ENCODE measurements around the gene TMCC1.

Gene TMCC1

GRCh38 chr3:129746629-129747028 is 146.9 kb downstream of the TMCC1 start:
- no peaks in the 10 kb centered on the region for H3K27me3 ChIP-seq (ENCODE audit: insufficient read depth, low read length, poor library complexity, severe bottlenecking)
- peaks cover 19% of the 10 kb centered on the region for H3K4me1 ChIP-seq (ENCODE audit: insufficient read depth, low read length, poor library complexity, severe bottlenecking)
- H4K20me1 ChIP-seq (ENCODE audit: insufficient read depth, low read length, poor library complexity, severe bottlenecking), result no peaks in the 10 kb centered on the region
- H3K79me2 ChIP-seq (ENCODE audit: insufficient read depth, low read length), result peaks cover 3% of the 10 kb centered on the region; the same call in 1 of the 2 replicates
- TF ChIP-seq, protein P1, sequence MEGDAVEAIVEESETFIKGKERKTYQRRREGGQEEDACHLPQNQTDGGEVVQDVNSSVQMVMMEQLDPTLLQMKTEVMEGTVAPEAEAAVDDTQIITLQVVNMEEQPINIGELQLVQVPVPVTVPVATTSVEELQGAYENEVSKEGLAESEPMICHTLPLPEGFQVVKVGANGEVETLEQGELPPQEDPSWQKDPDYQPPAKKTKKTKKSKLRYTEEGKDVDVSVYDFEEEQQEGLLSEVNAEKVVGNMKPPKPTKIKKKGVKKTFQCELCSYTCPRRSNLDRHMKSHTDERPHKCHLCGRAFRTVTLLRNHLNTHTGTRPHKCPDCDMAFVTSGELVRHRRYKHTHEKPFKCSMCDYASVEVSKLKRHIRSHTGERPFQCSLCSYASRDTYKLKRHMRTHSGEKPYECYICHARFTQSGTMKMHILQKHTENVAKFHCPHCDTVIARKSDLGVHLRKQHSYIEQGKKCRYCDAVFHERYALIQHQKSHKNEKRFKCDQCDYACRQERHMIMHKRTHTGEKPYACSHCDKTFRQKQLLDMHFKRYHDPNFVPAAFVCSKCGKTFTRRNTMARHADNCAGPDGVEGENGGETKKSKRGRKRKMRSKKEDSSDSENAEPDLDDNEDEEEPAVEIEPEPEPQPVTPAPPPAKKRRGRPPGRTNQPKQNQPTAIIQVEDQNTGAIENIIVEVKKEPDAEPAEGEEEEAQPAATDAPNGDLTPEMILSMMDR (conservative IDR thresholded peaks at IDR 0.05; ENCODE audit: low read length), result no peak
- no peak for TF ChIP-seq EZH2phosphoT487 (IDR thresholded peaks at IDR 0.05; ENCODE audit: borderline replicate concordance)
- H3K9me3 ChIP-seq (ENCODE audit: insufficient read depth, low read depth, low read length), result no peaks in the 10 kb centered on the region
- no peak overlapping the region for H3K4me3 ChIP-seq (ENCODE audit: low read length, poor library complexity, severe bottlenecking)
- H3K9me2 ChIP-seq (replicated peaks; ENCODE audit: low read depth, low read length), result no peaks in the 10 kb centered on the region
- no peaks in the 10 kb centered on the region for H3F3A ChIP-seq (ENCODE audit: low read depth)
- H3K9ac ChIP-seq (ENCODE audit: low read depth, low read length, poor library complexity, severe bottlenecking), result no peak overlapping the region
- H3K36me3 ChIP-seq (ENCODE audit: insufficient read depth, low read length), result no peaks in the 10 kb centered on the region
- no peak overlapping the region for H3K4me2 ChIP-seq (ENCODE audit: low read depth, low read length, poor library complexity, severe bottlenecking)
- no peak overlapping the region for H2AFZ ChIP-seq (ENCODE audit: low read length)

GRCh38 chr3:129745253-129745652 is 148.3 kb downstream of the TMCC1 start:
- H3K9me3 ChIP-seq (ENCODE audit: insufficient read depth, low read depth, low read length), result no peaks in the 10 kb centered on the region
- no peaks in the 10 kb centered on the region for H3K27me3 ChIP-seq (ENCODE audit: insufficient read depth, low read length, poor library complexity, severe bottlenecking)
- H3K4me2 ChIP-seq (ENCODE audit: low read depth, low read length, poor library complexity, severe bottlenecking), result no peak overlapping the region
- peaks cover 8% of the 10 kb centered on the region; the same call in 1 of the 2 replicates for H3K79me2 ChIP-seq (ENCODE audit: insufficient read depth, low read length)
- no peaks in the 10 kb centered on the region for H3K36me3 ChIP-seq (ENCODE audit: insufficient read depth, low read length)
- 0 out of 2 replicates have a peak, but pooled peaks cover 1% of the 10 kb centered on the region for H3F3A ChIP-seq (ENCODE audit: low read depth)
- H2AFZ ChIP-seq (ENCODE audit: low read length), result no peak overlapping the region
- H3K4me1 ChIP-seq (ENCODE audit: insufficient read depth, low read length, poor library complexity, severe bottlenecking), result peaks cover 19% of the 10 kb centered on the region
- H3K9me2 ChIP-seq (replicated peaks; ENCODE audit: low read depth, low read length), result no peaks in the 10 kb centered on the region
- no peak overlapping the region for H3K4me3 ChIP-seq (ENCODE audit: low read length, poor library complexity, severe bottlenecking)
- TF ChIP-seq, protein P1 (conservative IDR thresholded peaks at IDR 0.05; ENCODE audit: low read length), result no peak
- TF ChIP-seq EZH2phosphoT487 (IDR thresholded peaks at IDR 0.05; ENCODE audit: borderline replicate concordance), result no peak
- H4K20me1 ChIP-seq (ENCODE audit: insufficient read depth, low read length, poor library complexity, severe bottlenecking), result no peaks in the 10 kb centered on the region
- H3K9ac ChIP-seq (ENCODE audit: low read depth, low read length, poor library complexity, severe bottlenecking), result no peak overlapping the region

DNA sequence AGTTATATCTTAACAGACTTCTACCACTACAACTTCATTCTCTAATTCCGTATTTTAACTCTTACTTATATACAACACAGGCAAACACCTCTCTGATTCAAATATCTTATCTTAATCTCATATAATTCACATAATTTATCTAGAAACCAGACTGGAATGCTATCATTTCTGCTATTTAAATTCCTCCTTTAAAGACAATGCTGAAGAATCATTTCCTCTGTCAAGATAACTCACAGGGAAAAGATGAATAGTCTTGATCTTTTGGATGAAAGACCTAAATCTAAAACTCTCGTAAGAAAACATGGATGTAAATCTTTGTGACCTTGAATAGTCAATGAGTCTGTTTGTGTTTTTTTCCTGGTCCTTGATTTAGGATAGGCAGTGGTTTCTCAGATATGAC is 151.7 kb downstream of the TMCC1 start:
- Histone ChIP-seq H4K20me1 (ENCODE audit: insufficient read depth, low read length, poor library complexity, severe bottlenecking) (no peaks in the 10 kb centered on the region), H3K79me2 (ENCODE audit: insufficient read depth, low read length) (peaks cover 5% of the 10 kb centered on the region; the same call in 1 of the 2 replicates), H2AFZ (ENCODE audit: low read length) (no peak overlapping the region), H3K9ac (ENCODE audit: low read depth, low read length, poor library complexity, severe bottlenecking) (no peak overlapping the region), H3K9me2 (replicated peaks; ENCODE audit: low read depth, low read length) (no peaks in the 10 kb centered on the region), H3K36me3 (ENCODE audit: insufficient read depth, low read length) (no peaks in the 10 kb centered on the region), H3K4me3 (ENCODE audit: low read length, poor library complexity, severe bottlenecking) (no peak overlapping the region), H3K9me3 (ENCODE audit: insufficient read depth, low read depth, low read length) (no peaks in the 10 kb centered on the region), H3K27me3 (ENCODE audit: insufficient read depth, low read length, poor library complexity, severe bottlenecking) (no peaks in the 10 kb centered on the region), H3K4me1 (ENCODE audit: insufficient read depth, low read length, poor library complexity, severe bottlenecking) (peaks cover 5% of the 10 kb centered on the region), H3F3A (ENCODE audit: low read depth) (0 out of 2 replicates have a peak, but pooled peaks cover 4% of the 10 kb centered on the region), H3K4me2 (ENCODE audit: low read depth, low read length, poor library complexity, severe bottlenecking) (no peak overlapping the region)
- TF ChIP-seq EZH2phosphoT487 (IDR thresholded peaks at IDR 0.05; ENCODE audit: borderline replicate concordance), result no peak
- TF ChIP-seq, protein P1 (conservative IDR thresholded peaks at IDR 0.05; ENCODE audit: low read length), result no peak
